LHCN-M2 (cell line): Measurements from ENCODE around the gene CACNG4. TPM values are rescaled to one million over a fixed set of nuclear protein-coding genes. Genes with fewer than 3 reads are reported as not detected.

ENCODE experiments used
- DNase-seq: peaks from one replicate; pipeline ENCODE4 v3.0.0-alpha.2; 2012; ENCODE audit warnings: low read depth
- total RNA-seq: library from RNA; depleted of rRNA; stranded (reverse); fragments of >200 nt; gene quantifications from 2 replicates; pipeline ENCODE4 v1.2.3, GENCODE V29; 2014

Gene CACNG4
- total RNA-seq, 1 experiment from 2014 or later, result not detected

- no peak for DNase-seq
Measured at GRCh38 chr17:66944351-66945146, 20.0 kb upstream of the CACNG4 start.

- peak; percentile 20 for DNase-seq
Measured at GRCh38 chr17:66945147-66945835, 19.2 kb upstream of the CACNG4 start.

GRCh38 chr17:66946251-66946650 is 18.3 kb upstream of the CACNG4 start:
- no peak for DNase-seq

GRCh38 chr17:66947311-66947710 is 17.2 kb upstream of the CACNG4 start:
- DNase-seq, result no peak

- no peak for DNase-seq
Measured at GRCh38 chr17:66948061-66948750, 16.3 kb upstream of the CACNG4 start.

- peak; percentile 29 for DNase-seq
Measured at GRCh38 chr17:66949501-66949900, 15.0 kb upstream of the CACNG4 start.

GRCh38 chr17:66950325-66950724 is 14.2 kb upstream of the CACNG4 start:
- DNase-seq, result no peak

- DNase-seq, result no peak
Measured at GRCh38 chr17:66950886-66951604, 13.5 kb upstream of the CACNG4 start.

- no peak for DNase-seq
Measured at GRCh38 chr17:66951605-66951953, 12.9 kb upstream of the CACNG4 start.

- peak; percentile 82 for DNase-seq
Measured at GRCh38 chr17:66952031-66952524, 12.4 kb upstream of the CACNG4 start.

GRCh38 chr17:66952681-66953629 is 11.6 kb upstream of the CACNG4 start:
- DNase-seq, result no peak

- no peak for DNase-seq
Measured at GRCh38 chr17:66953630-66954020, 10.9 kb upstream of the CACNG4 start.

GRCh38 chr17:66954632-66955031 is 9.9 kb upstream of the CACNG4 start:
- DNase-seq, result no peak

- DNase-seq, result no peak
Measured at GRCh38 chr17:66955821-66956220, 8.7 kb upstream of the CACNG4 start.

GRCh38 chr17:66956941-66957340 is 7.6 kb upstream of the CACNG4 start:
- no peak for DNase-seq

GRCh38 chr17:66957343-66957742 is 7.2 kb upstream of the CACNG4 start:
- DNase-seq, result no peak

- DNase-seq, result peak; percentile 81
Measured at GRCh38 chr17:66957951-66958579, 6.4 kb upstream of the CACNG4 start.

GRCh38 chr17:66959641-66960375 is 4.7 kb upstream of the CACNG4 start:
- DNase-seq, result no peak

- no peak for DNase-seq
Measured at GRCh38 chr17:66960613-66961012, 3.9 kb upstream of the CACNG4 start.
